ENCODE results near the gene APMAP. TPM values are rescaled to one million over a fixed set of nuclear protein-coding genes. Genes with fewer than 3 reads are reported as not detected.

The APMAP gene
- total RNA-seq, 2 donors from 2014 or later, result 70.5 to 93.8 TPM

DNA sequence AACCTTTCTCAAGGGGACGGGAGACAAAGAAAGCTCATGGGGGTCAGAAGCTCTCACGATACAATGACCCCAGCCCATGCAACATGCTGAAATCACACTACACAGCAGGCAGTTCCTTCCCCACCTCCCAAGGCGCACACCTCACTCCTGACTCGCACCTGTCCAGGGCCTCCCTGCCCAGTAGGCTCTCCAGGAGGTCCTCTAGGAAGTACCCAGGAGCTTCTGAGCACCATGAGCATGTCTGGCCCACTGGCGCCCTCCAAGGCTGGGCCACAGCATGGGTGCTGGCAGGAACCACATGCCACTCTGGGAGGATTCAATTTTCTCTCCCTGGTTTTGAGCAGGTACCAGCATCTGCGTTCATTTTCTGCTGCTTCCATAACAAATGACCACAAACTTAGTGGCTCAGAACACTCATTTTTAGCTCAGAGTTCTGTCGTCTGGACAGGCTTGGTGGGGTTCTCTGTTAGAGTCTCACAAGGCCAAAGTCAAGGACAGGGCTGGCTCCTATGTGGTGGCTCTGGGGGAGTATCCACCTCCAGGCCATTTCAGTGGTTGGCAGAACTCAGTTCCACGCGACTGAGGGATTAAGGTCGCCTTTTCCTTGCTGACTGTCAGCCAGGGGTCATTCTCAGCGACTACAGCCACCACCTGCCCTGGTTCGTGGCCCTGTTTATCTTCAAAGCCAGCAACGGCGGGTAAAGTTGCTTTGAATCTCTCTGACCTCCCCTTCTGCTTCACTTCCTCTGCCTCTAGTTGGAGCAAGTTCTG lies 32.7 kb upstream of the APMAP start:
- Histone ChIP-seq H3K27ac (no peak overlapping the region), H3K36me3 (no peaks in the 10 kb centered on the region), H3K4me1 (replicated peaks) (no peaks in the 10 kb centered on the region), H3K9me3 (no peaks in the 10 kb centered on the region), H3K27me3 (replicated peaks; ENCODE audit: insufficient read depth) (no peaks in the 10 kb centered on the region), H3K4me3 (no peak overlapping the region)
- TF ChIP-seq, protein P1, sequence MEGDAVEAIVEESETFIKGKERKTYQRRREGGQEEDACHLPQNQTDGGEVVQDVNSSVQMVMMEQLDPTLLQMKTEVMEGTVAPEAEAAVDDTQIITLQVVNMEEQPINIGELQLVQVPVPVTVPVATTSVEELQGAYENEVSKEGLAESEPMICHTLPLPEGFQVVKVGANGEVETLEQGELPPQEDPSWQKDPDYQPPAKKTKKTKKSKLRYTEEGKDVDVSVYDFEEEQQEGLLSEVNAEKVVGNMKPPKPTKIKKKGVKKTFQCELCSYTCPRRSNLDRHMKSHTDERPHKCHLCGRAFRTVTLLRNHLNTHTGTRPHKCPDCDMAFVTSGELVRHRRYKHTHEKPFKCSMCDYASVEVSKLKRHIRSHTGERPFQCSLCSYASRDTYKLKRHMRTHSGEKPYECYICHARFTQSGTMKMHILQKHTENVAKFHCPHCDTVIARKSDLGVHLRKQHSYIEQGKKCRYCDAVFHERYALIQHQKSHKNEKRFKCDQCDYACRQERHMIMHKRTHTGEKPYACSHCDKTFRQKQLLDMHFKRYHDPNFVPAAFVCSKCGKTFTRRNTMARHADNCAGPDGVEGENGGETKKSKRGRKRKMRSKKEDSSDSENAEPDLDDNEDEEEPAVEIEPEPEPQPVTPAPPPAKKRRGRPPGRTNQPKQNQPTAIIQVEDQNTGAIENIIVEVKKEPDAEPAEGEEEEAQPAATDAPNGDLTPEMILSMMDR (IDR thresholded peaks at IDR 0.05), result no peak
- TF ChIP-seq POLR2A (IDR thresholded peaks at IDR 0.05) (no peak), POLR2AphosphoS5 (IDR thresholded peaks at IDR 0.05) (no peak)
- DNase-seq (ENCODE audit: low spot score), result no peak
- intact Hi-C loops (cut with DNase I), result no loop called here
- 90% methylated on average over 14 of the region's 14 CpGs for WGBS

DNA sequence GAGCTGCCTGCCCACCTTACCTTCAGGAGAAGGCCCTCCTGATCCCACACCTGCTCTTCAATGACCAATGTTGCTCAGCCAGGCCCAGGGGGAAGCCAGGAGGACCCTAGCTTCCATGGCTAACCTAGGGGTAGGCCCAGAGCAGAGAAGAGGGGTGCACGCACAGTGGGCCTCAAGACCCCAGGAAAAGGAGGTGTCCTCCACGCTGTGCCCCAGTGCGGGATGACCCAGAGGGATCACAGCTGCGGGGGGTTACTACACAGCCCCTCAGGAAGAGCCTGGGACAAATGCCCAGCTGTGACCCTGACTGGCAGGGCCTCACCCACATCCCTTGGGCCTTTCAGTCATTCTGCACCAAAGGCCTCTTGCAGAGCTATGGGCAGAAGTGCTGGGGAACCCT lies 31.6 kb upstream of the APMAP start:
- WGBS, result 100% methylated on average over 3 of the region's 4 CpGs
- no peaks in the 10 kb centered on the region for H3K4me1 ChIP-seq (replicated peaks)
- intact Hi-C loops (cut with DNase I), result no loop called here
- H3K27ac ChIP-seq, result no peak overlapping the region
- no peaks in the 10 kb centered on the region for H3K36me3 ChIP-seq
- no peaks in the 10 kb centered on the region for H3K27me3 ChIP-seq (replicated peaks; ENCODE audit: insufficient read depth)
- H3K9me3 ChIP-seq, result no peaks in the 10 kb centered on the region
- H3K4me3 ChIP-seq, result no peak overlapping the region
- TF ChIP-seq, protein P1 (IDR thresholded peaks at IDR 0.05), result no peak
- TF ChIP-seq POLR2AphosphoS5 (IDR thresholded peaks at IDR 0.05) (no peak), POLR2A (IDR thresholded peaks at IDR 0.05) (no peak)
- DNase-seq (ENCODE audit: low spot score), result no peak

DNA sequence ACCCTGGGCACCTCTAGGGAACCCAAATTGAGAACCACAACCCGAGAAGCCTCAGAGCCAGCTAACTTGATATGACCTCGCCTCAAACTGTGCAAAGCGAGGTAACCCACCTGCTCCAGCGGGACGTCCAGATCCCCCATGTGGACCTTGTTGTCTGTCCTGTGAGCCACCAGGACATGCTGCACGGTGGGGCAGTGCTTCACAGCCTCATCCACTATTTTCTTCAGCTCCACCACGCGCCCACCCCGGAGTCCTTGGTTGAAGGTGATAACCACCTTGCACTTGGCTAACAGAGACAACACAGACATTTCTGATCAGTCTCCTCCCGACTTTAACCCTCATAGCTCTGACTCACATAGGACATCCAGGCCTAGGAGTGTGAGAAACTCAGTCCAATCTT lies 30.8 kb upstream of the APMAP start:
- Histone ChIP-seq H3K4me1 (replicated peaks) (peaks cover 3% of the 10 kb centered on the region), H3K27ac (no peak overlapping the region)
- no peak for DNase-seq (ENCODE audit: low spot score)

DNA sequence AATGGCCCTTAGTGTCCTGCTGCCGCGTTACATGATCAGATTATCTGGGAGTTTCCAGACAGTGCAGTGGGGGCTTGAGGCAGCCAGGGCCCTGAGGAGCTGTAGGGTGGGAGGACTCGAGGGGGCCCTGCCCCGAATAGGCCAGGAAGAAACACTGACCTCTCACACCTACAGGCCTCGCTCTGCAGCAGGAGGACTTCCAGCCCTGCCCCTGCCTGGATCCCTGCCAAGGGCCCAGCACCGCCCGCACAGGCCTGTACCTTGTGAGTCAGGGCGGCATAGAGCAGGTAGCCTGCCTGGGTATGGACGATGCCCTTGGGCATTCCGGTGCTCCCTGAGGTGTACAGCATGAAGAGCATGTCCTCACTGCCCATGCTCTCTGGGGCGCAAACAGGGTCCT lies 30.1 kb upstream of the APMAP start:
- Histone ChIP-seq H3K27me3 (replicated peaks; ENCODE audit: insufficient read depth) (no peaks in the 10 kb centered on the region), H3K4me3 (no peak overlapping the region), H3K27ac (no peak overlapping the region), H3K4me1 (replicated peaks) (peaks cover 3% of the 10 kb centered on the region), H3K9me3 (no peaks in the 10 kb centered on the region), H3K36me3 (no peaks in the 10 kb centered on the region)
- no peak for DNase-seq (ENCODE audit: low spot score)
- WGBS, result 71% methylated on average over 11 of the region's 11 CpGs
- intact Hi-C loops (cut with DNase I), result no loop called here
- TF ChIP-seq POLR2AphosphoS5 (IDR thresholded peaks at IDR 0.05), result no peak
- TF ChIP-seq, protein P1 (IDR thresholded peaks at IDR 0.05), result no peak
- TF ChIP-seq POLR2A (IDR thresholded peaks at IDR 0.05), result no peak

More for the DNA sequence above, 30.8 kb upstream of the APMAP start:
- TF ChIP-seq POLR2AphosphoS5 (IDR thresholded peaks at IDR 0.05) (no peak), POLR2A (IDR thresholded peaks at IDR 0.05) (no peak)
- TF ChIP-seq, protein P1 (IDR thresholded peaks at IDR 0.05), result no peak
- Histone ChIP-seq H3K36me3 (no peaks in the 10 kb centered on the region), H3K27me3 (replicated peaks; ENCODE audit: insufficient read depth) (no peaks in the 10 kb centered on the region), H3K4me3 (no peak overlapping the region), H3K9me3 (no peaks in the 10 kb centered on the region)
- intact Hi-C loops (cut with DNase I), result no loop called here
- WGBS, result 77% methylated on average over 10 of the region's 10 CpGs

DNA sequence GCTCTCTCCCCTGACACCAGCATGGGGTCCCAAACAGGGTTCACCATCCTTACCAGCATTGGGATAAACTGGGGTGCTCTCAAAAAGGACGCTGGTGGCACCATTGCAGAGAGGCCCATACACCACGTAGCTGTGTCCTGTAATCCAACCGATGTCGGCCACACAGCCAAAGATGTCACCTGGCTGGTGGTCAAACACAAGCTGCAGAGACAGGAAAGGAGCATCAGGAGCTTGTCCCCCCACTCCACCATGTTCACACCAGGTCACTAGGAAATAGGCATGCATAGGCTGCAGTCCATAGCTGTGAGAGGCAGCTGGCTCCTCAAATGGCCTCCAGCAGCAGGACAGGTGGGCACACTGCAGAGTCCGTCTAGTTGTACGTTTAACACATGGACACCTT lies 28.8 kb upstream of the APMAP start:
- no peaks in the 10 kb centered on the region for H3K27me3 ChIP-seq (replicated peaks; ENCODE audit: insufficient read depth)
- peak overlapping the region in 1 of 2 donors; percentile 83 for H3K27ac ChIP-seq
- H3K4me1 ChIP-seq (replicated peaks), result peaks cover 11% of the 10 kb centered on the region
- no peaks in the 10 kb centered on the region for H3K9me3 ChIP-seq
- no peaks in the 10 kb centered on the region for H3K36me3 ChIP-seq
- 95% methylated on average over 6 of the region's 6 CpGs for WGBS
- H3K4me3 ChIP-seq, result no peak overlapping the region
- no peak for DNase-seq (ENCODE audit: low spot score)
- intact Hi-C loops (cut with DNase I), result no loop called here
- TF ChIP-seq, protein P1 (IDR thresholded peaks at IDR 0.05), result no peak
- TF ChIP-seq POLR2AphosphoS5 (IDR thresholded peaks at IDR 0.05), result no peak
- no peak for TF ChIP-seq POLR2A (IDR thresholded peaks at IDR 0.05)

Measured in prostate gland (tissue), 2 donors.